Fibroblast of skin of back (primary cell): ENCODE data around the gene NFATC2IP.
"Not testable (repeated sequence)": the region's sequence is repeated elsewhere in the genome, so short reads cannot be mapped to it uniquely, and the experiment has no call there.

Experiments
- DNase-seq: peaks from one replicate; pipeline ENCODE4 v3.0.0-alpha.2; 2013

The NFATC2IP gene

GRCh38 chr16:28974437-28975157 lies 23.9 kb downstream of the NFATC2IP start, which contains the start of gene SPNS1:
SPNS1 (plus strand) TSS chr16:28974778; CDS start chr16:28975152, 374 bp downstream.
- peak; percentile 97 for DNase-seq

GRCh38 chr16:28975158-28975599 lies 24.4 kb downstream of the NFATC2IP start:
- no peak for DNase-seq

- no peak for DNase-seq
Observed at GRCh38 chr16:28977703-28978662, 27.2 kb downstream of the NFATC2IP start.

DNA sequence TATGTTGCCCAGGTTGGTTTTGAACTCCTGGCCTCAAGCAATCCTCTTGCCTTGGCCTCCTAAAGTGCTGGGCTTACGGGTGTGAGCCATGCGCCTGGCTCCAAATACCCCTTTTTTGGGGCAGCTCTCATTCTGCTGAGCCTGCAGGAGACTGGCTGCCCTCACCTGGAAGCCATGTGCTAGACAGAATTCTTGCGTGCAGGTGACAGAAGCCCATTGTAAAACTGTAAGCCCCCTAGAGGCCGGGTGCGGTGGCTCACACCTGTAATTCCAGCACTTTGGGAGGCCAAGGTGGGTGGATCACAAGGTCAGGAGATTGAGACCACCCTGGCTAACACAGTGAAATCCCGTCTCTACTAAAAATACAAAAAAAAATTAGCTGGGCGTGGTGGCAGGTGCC lies 29.6 kb downstream of the NFATC2IP start:
- not testable (repeated sequence) for DNase-seq

DNA sequence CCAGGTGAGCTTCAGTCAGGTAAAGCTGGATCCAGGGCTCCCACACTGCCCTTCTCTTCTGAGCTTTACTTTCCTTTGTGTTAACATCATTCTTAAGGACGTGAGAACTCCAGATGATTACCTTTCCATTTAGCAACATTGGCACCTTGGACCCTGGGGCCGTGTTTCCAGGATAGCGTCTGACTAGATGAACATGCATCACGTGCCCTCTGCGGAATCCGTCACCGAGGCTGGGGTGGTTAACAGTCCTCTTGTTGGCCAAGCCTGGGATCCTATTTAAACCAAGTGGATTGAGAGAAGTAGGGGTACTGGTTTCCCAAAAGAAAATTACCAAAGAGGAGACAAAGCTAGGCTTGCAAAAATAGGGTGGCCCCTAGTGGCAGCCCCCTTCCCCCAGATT lies 30.2 kb downstream of the NFATC2IP start:
- no peak for DNase-seq

- DNase-seq = peak; percentile 3
Observed at GRCh38 chr16:28981517-28981916, 30.8 kb downstream of the NFATC2IP start.

DNA sequence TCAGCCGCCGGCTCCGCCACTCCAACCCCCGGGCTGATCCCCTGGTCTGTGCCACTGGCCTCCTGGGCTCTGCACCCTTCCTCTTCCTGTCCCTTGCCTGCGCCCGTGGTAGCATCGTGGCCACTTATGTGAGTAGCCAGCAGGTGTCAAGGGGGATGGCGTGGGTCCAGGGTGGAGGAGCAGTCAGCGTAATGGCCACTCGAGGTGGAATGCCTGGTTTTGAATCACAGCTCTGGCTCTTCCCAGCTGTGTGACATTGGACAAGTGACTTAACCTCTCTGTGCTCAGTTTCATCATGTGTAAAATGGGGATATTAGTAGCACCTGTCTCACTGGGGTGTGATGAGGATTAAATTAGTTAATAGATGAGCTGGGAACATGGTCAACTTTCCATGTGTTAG lies 31.7 kb downstream of the NFATC2IP start:
- no peak for DNase-seq

DNA sequence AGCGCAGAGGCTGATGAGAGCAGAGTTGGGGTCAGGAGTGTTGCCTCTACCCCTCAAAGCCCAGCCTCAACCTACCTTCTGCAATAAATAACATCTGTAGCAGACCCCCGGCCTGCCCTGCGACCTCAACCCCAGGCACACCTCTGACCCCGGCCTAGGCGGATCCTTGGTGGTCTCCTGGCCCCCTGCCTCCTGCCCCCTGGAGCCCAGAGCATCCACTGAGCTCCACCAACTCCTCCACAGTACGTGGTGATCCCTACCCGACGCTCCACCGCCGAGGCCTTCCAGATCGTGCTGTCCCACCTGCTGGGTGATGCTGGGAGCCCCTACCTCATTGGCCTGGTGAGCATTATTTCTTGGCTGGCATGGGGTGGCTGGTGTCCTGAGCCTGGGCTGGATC lies 32.2 kb downstream of the NFATC2IP start:
- no peak for DNase-seq

DNA sequence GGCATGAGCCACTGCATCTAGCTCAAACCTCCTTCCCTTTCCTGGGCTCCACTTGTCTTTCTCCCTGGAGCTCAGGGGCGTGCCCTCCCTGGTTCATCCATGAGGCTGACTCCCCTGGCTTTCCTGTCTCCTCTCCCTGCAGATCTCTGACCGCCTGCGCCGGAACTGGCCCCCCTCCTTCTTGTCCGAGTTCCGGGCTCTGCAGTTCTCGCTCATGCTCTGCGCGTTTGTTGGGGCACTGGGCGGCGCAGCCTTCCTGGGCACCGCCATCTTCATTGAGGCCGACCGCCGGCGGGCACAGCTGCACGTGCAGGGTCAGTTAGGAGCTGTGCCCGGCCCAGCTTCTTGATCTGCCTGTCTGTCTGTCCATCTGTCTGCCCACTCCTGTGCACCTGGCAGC lies 32.9 kb downstream of the NFATC2IP start:
- DNase-seq = no peak

- DNase-seq = no peak
Observed at GRCh38 chr16:28984091-28984490, 33.4 kb downstream of the NFATC2IP start.

- no peak for DNase-seq
Observed at GRCh38 chr16:28984619-28985135, 33.9 kb downstream of the NFATC2IP start, which contains the start of gene LAT. LAT (plus strand) TSS chr16:28985052; CDS start chr16:28985418, 366 bp downstream.

DNA sequence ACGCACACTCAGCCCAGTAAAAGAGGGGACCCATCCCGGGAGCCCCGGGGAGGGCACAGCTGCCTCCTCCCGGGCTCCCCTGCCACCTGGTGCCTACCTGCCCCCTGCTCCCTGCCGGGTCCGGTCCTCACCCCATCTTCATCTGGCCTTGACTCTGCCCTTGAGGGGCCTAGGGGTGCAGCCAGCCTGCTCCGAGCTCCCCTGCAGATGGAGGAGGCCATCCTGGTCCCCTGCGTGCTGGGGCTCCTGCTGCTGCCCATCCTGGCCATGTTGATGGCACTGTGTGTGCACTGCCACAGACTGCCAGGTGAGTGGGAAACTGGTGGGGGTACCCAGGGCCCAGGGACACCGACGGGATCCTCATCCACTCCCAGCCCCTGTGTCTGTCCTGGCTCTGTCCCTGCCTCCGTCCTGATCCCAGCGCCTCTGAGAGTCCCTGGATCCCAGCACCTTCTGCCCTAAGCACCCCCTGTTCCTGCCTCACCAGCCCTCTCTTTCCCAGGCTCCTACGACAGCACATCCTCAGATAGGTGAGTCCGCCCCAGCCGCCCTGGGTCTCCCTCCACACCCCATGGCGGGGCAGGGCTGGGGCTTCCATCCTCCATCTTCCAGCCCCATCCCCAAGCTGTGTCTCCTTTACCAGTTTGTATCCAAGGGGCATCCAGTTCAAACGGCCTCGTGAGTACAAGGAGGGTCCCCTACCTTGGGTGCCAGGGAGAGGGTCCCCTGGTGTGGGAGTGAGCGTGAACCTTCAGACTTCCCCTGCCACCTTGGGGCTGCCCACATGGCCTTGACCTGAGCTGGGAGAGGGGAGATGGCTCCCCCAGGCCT lies 34.7 kb downstream of the NFATC2IP start:
- DNase-seq = no peak

- no peak for DNase-seq
Observed at GRCh38 chr16:28986046-28986445, 35.3 kb downstream of the NFATC2IP start.

GRCh38 chr16:28986492-28986891 lies 35.8 kb downstream of the NFATC2IP start:
- DNase-seq = no peak

DNA sequence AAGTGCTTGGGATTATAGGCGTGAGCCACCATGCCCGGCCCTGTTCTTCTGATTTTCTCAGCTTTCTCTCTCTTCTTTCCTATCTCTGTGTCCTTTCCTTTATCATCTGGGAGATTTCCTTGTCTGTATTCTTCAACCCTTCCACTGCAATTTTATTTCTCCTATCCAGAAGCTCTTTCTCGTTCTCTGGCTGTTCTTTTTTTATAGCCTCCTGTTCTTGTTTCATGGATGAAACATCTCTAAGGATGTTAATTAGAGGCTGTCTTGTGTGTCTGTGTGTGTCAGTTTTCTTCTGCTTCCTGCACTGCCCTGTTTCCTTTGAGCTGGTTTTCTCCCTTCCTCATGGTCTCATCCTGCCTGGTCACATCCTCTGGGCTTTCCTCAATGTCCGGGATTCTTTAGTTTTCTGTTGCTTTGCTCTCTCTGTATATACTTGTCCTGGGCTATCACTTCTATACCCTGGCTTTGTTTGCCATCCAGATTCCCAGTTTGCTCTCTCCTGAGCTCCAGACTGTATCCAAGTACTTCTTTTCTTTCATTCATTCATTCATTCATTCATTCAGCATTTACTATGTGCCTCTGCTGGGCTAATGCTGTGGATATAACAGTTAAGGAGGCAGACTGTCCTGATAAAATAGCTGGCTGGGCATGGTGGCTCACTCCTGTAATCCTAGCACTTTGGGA lies 36.6 kb downstream of the NFATC2IP start:
- DNase-seq = no peak

DNA sequence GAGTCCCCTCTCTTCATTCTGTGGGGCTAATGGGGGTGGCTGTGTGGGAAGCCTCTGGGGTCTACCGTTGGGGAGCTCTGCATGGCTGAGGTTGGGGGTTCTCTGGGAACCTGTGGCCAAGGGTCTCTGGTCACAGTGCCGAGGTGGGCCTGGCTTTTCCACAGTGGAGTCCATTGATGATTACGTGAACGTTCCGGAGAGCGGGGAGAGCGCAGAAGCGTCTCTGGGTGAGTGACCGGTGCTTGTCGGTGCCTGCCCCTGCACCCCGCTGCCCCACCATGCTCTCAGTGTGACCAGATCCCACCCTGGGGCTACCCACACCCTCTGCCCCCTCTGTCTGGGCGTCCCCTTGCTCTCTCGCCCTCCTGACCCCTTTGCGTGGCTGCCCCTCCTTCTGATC lies 38.6 kb downstream of the NFATC2IP start:
- no peak for DNase-seq

- DNase-seq = no peak
Observed at GRCh38 chr16:28990375-28991040, 39.8 kb downstream of the NFATC2IP start.

DNA sequence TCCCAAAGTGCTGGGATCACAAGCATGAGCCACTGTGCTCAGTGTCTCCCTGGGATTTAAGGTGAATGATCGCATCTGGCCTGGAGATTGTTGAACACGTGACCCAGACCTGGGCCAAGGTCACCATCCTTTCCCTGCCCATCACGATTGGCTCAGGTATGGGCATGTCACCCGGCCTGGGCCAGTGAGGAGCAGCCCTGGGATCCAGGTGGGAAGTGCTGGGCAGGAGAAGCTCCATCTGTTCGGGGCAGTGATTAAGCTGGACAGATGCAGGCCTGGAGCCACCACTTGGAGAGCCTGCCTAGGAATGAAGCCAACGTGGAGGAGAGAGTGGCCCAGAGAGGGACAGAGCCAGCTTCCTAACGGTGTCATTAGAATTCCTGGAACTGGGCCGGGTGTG lies 41.0 kb downstream of the NFATC2IP start:
- no peak for DNase-seq

DNA sequence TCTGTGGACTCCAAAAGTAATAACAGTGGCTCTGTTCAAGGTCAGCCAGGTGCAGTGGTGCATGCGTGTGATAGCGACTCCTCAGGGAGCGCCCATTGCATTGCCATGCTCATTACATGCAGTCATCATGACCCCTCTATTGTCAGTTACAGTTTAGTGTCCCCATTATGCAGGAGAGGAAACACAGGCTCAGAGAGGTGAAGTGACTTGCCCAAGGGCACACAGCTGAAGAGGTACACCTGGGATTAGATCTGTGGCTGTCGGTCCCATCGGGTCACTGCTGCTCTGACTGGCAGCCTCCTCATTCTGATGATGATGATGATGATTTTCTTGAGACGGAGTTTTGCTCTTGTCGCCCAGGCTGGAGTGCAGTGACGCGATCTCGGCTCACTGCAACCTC lies 41.8 kb downstream of the NFATC2IP start:
- DNase-seq = no peak

DNA sequence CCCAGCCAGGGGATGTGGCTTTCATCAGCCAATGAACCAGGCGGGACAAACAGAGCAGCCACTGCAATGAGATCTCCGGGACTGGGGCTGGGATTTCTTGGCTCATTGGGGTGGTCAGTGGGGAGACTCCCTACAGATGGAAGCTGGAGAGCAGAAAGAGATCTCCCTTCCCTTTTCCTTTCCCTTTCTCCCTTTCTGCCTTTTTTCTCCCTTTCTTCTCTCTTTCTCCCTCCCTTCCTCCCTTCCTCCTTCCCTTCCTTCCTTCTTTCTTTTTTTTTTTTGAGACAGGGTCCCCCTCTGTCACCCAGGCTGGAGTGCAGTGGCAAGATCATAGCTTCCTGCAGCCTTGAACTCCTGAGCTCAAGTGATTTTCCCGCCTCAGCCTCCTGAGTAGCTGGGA lies 48.1 kb downstream of the NFATC2IP start:
- DNase-seq = no peak

DNA sequence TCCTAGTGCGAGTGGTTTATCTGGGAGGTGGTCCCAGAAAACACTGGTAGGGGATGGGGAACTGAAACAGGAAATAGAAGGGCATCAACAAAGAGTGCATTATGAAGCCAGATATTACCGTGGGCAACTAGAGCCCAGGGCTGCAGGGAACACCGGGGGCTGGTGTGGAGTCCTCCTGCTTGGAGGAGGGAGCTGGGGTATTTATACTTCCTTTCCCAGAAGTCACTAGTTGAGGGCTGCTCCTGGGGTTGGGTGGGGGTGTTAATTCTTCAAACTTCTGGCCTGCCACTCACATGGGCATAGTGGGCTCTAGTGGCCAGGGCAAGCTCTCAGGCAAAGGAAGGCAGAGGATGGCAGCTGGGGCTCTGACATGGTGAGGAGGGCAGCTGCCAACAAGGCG lies 48.8 kb downstream of the NFATC2IP start:
- no peak for DNase-seq
